ENCODE results near the gene CHAC1. TPM values are rescaled to one million over a fixed set of nuclear protein-coding genes. Genes with fewer than 3 reads are reported as not detected.

The CHAC1 gene
- total and polyA plus RNA-seq, 2 donors (not counting 1 experiment from before 2014, with no cell fraction given): 7.5 to 62.6 TPM

GRCh38 chr15:40958146-40958545, 4.9 kb downstream of the CHAC1 start:
- Histone ChIP-seq H3K4me2 (ENCODE audit: extremely low read depth, insufficient read depth, low read length) (no peak overlapping the region), H3K27ac (ENCODE audit: insufficient read depth, low read length) (no peak overlapping the region), H3K79me2 (ENCODE audit: control insufficient read depth, insufficient read depth, low read length) (no peaks in the 10 kb centered on the region), H4K20me1 (ENCODE audit: control insufficient read depth, extremely low read depth, insufficient read depth, low read length) (no peaks in the 10 kb centered on the region), H2AFZ (ENCODE audit: low read length) (no peak overlapping the region), H3K4me3 (replicated peaks in 1 of 4; ENCODE audit: control extremely low read depth in 1 of 4, insufficient read depth in 1 of 4, low read depth in 3 of 4, low read length in 4 of 4) (no peak overlapping the region), H3K9me3 (ENCODE audit: control insufficient read depth, insufficient read depth, low read depth, low read length) (no peaks in the 10 kb centered on the region), H3K36me3 (ENCODE audit: control insufficient read depth, insufficient read depth, low read length) (peaks cover 2% of the 10 kb centered on the region), H3K4me1 (ENCODE audit: control insufficient read depth, extremely low read depth, insufficient read depth, low read length) (peaks cover 2% of the 10 kb centered on the region), H3K9ac (ENCODE audit: insufficient read depth, low read length) (no peak overlapping the region), H3K27me3 (ENCODE audit: control insufficient read depth, insufficient read depth, low read length) (no peaks in the 10 kb centered on the region)
- DNase-seq (ENCODE audit: low read depth in 2 of 2): no peak
- TF ChIP-seq CTCF (conservative IDR thresholded peaks at IDR 0.05 in 1 of 2, IDR thresholded peaks at IDR 0.05 in 1 of 2; ENCODE audit: low read depth in 1 of 2, low read length in 2 of 2) (no peak), EZH2 (IDR thresholded peaks at IDR 0.05; ENCODE audit: low read length, missing control alignments) (no peak)

GRCh38 chr15:40958723-40959122, 5.5 kb downstream of the CHAC1 start:
- H3K4me1 ChIP-seq (ENCODE audit: control insufficient read depth, extremely low read depth, insufficient read depth, low read length): peaks cover 2% of the 10 kb centered on the region

GRCh38 chr15:40959331-40960141, 6.3 kb downstream of the CHAC1 start:
- Histone ChIP-seq H3K9ac (ENCODE audit: insufficient read depth, low read length) (no peak overlapping the region), H3K4me2 (ENCODE audit: extremely low read depth, insufficient read depth, low read length) (no peak overlapping the region), H3K4me3 (replicated peaks in 1 of 4; ENCODE audit: control extremely low read depth in 1 of 4, insufficient read depth in 1 of 4, low read depth in 3 of 4, low read length in 4 of 4) (no peak overlapping the region), H3K36me3 (ENCODE audit: control insufficient read depth, insufficient read depth, low read length) (peaks cover 2% of the 10 kb centered on the region), H3K4me1 (ENCODE audit: control insufficient read depth, extremely low read depth, insufficient read depth, low read length) (peaks cover 2% of the 10 kb centered on the region), H3K27me3 (ENCODE audit: control insufficient read depth, insufficient read depth, low read length) (no peaks in the 10 kb centered on the region), H3K79me2 (ENCODE audit: control insufficient read depth, insufficient read depth, low read length) (no peaks in the 10 kb centered on the region), H3K9me3 (ENCODE audit: control insufficient read depth, insufficient read depth, low read depth, low read length) (no peaks in the 10 kb centered on the region), H3K27ac (ENCODE audit: insufficient read depth, low read length) (no peak overlapping the region), H4K20me1 (ENCODE audit: control insufficient read depth, extremely low read depth, insufficient read depth, low read length) (no peaks in the 10 kb centered on the region), H2AFZ (ENCODE audit: low read length) (no peak overlapping the region)
- TF ChIP-seq CTCF (conservative IDR thresholded peaks at IDR 0.05 in 1 of 2, IDR thresholded peaks at IDR 0.05 in 1 of 2; ENCODE audit: low read depth in 1 of 2, low read length in 2 of 2) (no peak), EZH2 (IDR thresholded peaks at IDR 0.05; ENCODE audit: low read length, missing control alignments) (no peak)
- no peak for DNase-seq (ENCODE audit: low read depth in 2 of 2)

More at GRCh38 chr15:40958723-40959122, 5.5 kb downstream of the CHAC1 start:
- no peak for DNase-seq (ENCODE audit: low read depth in 2 of 2)
- H3K9me3 ChIP-seq (ENCODE audit: control insufficient read depth, insufficient read depth, low read depth, low read length): no peaks in the 10 kb centered on the region
- no peak overlapping the region for H3K4me2 ChIP-seq (ENCODE audit: extremely low read depth, insufficient read depth, low read length)
- H4K20me1 ChIP-seq (ENCODE audit: control insufficient read depth, extremely low read depth, insufficient read depth, low read length): no peaks in the 10 kb centered on the region
- H2AFZ ChIP-seq (ENCODE audit: low read length): no peak overlapping the region
- no peak overlapping the region for H3K9ac ChIP-seq (ENCODE audit: insufficient read depth, low read length)
- no peak for TF ChIP-seq EZH2 (IDR thresholded peaks at IDR 0.05; ENCODE audit: low read length, missing control alignments)
- H3K27me3 ChIP-seq (ENCODE audit: control insufficient read depth, insufficient read depth, low read length): no peaks in the 10 kb centered on the region
- no peak overlapping the region for H3K4me3 ChIP-seq (replicated peaks in 1 of 4; ENCODE audit: control extremely low read depth in 1 of 4, insufficient read depth in 1 of 4, low read depth in 3 of 4, low read length in 4 of 4)
- H3K36me3 ChIP-seq (ENCODE audit: control insufficient read depth, insufficient read depth, low read length): peaks cover 2% of the 10 kb centered on the region
- no peaks in the 10 kb centered on the region for H3K79me2 ChIP-seq (ENCODE audit: control insufficient read depth, insufficient read depth, low read length)
- no peak overlapping the region for H3K27ac ChIP-seq (ENCODE audit: insufficient read depth, low read length)

Measured in fibroblast of lung (primary cell).